HPDE6-E6E7 (cell line): Measurements from ENCODE around the gene TEX101.

Experiments
- DNase-seq: peaks from one replicate; pipeline ENCODE4 v3.0.0; 2011; ENCODE audit warnings: missing footprints; ENCODE audit errors: extremely low spot score

The TEX101 gene

DNA sequence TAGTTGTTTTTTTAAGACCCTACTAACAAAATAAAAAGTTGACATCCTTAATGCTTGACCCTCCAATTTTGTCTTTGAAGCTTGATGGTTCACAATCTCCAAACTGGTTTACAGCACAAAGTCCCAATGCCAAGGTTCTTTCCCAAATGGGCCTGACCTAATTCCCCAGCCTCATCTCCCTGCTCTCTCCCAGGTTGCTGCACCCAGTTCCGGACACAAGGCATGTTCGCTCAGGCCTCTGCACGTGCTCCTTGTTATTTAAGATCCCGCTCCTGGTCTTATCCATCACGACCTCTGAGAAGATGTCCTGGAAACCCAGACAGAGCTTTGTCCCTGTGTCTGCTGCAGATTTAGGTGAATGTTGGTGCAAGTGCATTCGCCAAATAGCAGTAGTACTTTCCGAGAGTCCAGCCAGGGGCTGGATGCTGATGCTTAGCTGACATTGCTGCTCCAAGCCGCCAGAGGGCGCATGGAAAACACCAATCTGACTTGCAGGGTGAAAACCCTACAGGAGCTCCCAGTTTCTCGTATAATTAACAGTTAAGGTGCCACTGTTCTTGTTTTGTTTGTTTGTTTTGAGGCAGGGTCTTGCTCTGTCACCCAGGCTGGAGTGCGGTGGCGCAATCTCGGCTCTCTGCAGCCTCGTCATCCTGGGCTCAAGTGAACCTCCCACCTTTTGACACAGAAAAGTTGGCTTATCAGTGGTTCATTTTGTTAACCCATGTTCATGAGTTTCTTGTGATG is 32.2 kb downstream of the TEX101 start:
- peak; percentile 84 for DNase-seq

DNA sequence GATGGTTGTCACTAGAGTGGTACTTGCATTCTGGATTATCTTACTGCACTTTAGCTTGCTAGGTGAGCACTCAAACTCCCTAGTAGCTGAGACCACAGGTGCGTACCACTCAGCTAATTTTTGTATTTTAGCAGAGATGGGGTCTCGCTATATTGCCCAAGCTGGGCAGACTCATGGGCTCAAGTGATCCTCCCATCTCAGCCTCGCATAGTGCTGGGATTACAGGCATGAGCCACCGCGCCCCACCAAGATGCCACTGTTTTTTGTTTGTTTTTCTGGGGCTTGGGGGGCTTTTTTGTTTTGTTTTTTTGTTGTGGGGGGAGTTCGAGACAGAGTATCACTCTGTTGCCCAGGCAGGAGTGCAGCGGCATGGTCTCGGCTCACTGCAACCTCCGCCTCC is 33.0 kb downstream of the TEX101 start:
- DNase-seq: no peak

DNA sequence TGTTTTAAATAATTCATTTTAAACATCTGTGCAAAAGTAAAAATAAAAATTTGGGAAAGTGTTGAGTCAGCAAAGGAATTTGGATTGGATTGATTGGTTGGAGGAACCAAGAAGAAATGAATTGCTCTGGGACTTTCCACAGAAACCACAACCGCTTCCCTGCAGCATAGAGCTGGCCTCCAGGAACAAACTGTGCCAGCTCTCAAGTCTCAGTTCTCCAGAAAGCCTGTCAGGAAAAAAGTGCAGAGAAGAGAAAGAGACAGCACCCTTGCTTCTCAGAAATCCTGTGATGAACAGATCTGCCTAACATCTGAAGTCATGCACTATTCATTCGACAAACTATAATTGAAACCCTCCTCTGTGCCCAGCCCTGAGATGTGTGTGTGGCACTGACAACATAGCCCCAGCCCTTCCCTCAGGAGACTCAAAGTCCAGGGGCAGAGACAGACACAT is 35.9 kb downstream of the TEX101 start:
- DNase-seq: no peak

DNA sequence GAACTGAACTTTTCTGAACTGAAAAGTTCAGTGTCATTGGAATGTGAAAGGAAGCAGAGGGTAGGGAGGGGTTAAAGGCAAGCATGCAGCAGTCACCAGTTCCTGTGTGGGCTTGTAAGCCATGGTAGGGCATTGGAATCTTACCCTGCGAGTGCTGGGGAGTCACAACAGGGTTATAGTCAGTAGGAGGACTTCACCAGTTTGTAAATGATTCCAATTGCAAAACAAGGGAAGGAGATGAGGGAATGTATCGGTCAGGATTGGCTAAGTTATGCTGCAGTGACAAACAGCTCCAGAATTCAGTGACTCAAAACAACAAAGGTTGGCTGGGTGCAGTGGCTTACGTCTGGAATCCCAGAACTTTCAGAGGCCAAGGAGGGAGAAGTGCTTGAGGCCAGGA is 37.9 kb downstream of the TEX101 start:
- DNase-seq: no peak

DNA sequence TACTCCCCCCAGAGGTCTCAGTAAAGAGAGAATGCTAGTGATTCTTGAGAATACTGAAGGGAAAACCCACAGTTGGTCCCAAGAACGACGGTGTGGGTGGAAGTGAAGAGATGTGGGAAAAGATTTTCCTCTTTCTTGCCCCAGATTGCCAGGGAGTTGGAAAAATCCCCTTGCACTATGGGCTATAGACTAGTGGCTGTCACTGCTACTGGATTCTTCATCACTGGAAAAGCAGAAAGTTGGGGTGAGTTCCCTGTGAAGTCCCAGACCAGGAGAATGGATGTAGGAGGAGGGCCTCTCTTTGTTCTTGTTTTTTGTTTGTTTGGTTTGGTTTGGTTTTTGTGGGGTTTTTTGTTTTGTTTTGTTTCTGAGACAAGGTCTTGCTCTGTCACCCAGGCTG is 39.3 kb downstream of the TEX101 start:
- DNase-seq: no peak

DNA sequence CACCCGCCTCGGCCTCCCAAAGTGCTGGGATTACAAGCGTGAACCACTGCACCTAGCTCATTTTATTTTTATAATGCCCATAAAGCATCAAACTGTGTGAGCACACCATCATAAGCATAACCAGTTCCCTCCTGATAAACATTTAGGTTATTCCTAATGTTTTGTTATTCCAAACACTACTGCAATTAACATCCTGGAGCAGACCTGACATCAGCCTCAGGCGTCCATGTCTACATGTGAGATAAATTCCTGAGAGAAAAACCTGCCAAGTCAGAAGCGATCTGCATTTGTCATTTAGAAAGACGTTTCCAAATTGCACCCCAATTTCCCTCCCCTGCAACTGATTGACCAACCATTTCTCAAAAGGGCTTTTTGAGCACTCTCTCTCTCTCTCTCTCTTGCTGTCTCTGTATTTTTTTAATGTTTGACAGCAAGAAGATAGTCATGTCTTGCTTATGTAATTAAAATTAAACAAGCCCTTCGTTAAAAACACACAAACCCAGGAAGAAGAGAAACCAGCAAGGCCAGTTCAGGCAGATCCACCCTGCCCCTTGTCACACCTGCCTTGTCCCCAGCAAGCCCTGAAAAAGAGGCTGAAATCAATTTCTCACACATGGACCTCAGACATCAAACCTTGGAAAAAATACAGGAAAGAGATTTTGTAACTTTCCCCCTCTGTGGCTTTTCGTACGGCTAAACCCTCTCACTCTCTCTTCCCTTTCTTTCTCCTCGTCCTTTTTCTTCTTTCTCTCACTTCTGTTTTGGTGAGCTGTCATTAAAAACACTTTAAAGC is 40.8 kb downstream of the TEX101 start:
- DNase-seq: no peak

DNA sequence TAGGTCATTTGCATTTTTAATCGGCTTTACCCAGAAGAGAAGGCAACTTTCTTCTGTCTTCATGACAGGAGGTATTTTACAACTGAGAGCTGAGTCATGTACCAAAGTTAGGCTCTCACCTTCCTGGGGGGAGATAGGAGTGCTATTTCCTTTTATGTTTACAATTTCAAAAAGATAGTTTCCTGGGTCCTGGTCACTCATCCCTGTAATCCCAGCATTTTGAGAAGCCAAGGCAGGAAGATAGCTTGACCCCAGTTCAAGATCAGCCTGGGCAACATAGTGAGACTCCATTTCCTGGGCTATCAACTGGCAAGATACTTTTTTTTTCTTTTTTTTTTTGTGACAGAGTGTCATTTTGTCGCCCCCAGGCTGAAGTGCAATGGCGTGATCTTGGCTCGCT is 43.1 kb downstream of the TEX101 start:
- no peak for DNase-seq

DNA sequence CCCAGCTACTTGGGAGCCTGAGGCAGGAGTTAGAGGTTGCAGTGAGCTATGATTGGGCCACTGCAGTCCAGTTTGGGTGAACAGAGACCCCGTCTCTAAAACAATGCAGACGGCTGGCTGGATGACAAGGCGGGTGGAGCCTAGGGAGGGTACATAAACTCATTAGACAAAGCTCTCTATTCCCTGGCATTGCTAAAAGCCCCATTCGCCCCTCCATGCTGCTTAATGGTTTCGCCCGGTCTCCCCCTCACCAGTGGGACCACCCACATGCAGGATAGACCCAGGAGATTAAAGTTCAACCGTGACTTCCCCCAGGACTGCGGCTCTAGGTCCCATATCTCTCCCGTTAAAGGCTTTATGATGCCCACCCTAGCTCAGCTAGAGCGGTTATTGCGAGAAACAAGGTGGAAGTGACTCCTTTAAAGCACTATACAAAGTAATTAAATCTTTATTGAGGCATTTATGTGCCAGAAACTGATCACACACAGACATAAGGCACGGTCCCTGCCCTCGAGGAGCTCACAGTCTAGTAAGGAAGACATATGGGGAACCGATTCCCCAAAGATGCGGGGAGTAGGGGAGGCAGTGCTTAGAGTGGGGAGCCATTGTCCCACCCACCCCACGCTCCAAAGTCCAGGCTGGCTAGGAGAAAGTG is 45.8 kb downstream of the TEX101 start:
- DNase-seq: no peak

DNA sequence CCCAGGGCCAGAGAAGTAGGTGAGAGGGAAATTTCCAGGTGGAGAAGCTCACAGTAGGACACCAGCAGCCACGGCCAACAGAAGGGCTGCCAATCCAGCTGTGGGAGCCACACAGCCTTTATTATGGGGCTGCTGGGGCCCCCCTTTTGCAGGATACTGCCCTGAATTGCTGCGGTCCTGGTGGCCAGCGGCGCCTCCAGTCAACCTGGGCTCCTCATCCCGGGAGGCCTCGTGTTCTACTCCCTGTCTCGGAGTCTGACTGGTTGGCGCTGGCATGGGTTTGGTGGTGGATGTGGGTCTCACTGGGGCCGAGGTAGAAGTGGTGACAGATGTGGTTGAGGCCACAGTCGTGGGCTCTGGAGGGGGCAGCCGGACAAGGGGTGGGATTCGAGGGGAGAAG is 46.6 kb downstream of the TEX101 start:
- no peak for DNase-seq

DNA sequence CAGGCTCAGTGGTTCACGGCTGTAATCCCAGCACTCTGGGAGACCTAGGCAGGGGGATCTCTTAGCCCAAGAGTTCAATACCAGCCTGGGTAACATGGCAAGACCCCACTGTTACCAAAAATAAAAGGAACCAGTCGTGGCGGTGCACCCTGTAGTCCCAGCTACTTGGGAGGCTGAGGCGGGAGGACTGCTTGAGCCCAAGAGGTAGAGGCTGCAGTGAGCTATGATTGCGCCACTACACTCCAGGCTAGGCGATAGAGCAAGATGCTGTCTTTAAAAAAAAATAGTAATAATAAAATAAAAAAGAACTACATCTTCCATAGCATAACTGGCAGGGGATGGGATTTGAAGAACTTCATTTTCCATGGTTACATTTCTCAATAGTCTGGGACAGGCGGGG is 47.7 kb downstream of the TEX101 start:
- DNase-seq: no peak

DNA sequence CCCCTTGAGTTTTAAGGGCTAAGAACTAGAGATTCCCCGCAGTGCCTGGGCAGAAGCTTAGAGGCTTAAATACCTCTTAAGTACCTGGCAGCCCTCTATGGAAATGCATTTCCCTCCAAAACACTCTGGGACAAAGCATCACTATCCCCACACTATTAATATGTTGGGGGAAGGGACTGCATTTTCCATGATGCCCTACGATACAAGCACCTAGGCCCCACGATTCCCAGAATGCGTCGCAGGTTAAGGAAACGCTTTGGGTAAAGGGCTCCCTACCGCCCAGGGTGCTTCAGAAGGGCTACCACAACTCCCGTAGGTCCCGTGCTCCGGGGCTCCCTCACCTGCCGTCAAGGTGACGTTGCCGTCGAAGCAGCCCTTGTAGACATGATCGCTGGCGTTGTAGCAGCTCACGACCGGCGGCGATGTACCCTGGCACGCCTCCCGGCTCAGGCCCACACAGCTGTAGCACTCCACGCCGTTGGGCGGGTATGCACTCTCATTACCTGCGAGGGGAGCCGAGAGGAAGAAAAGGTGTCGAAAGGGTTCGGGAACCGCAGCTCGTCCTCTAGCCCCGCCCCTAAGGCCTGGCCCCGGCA is 48.2 kb downstream of the TEX101 start:
- DNase-seq: no peak

DNA sequence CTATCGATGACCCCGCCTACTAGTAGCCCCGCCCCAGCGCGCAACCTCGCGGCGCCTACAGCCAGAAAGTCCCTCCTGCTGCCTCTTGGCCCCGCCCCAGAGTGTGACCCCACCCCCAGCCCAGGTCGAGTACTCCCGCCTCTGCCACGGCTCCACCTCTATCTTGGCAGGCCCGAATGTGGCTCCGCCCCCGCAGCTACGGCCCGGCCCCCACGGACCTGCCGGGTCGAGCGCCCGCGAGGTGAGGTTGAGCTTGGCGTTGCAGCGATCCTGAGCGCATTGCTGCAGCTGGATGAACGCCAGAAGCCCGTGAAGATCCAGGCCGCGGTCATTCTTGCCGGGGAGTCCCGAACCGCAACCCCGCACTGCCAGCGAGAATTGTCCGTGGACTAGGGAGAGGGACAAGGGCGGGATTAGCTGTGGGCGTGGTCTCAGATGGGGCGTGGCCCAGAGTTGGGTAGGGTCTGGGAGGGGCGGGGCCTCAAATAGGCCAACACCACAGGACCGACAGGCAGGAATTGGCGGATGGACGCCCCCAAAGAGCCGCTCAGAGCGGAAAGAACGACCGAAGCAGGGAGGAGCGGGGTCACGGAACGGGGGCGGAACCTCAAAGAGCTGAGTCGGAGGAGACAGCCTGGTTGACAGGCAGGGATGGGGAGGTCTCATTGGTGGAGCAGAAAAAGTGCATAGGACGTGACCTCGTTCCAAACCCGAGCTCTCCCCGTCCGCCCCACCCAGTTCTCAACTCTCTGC is 48.9 kb downstream of the TEX101 start:
- peak; percentile 90 for DNase-seq

DNA sequence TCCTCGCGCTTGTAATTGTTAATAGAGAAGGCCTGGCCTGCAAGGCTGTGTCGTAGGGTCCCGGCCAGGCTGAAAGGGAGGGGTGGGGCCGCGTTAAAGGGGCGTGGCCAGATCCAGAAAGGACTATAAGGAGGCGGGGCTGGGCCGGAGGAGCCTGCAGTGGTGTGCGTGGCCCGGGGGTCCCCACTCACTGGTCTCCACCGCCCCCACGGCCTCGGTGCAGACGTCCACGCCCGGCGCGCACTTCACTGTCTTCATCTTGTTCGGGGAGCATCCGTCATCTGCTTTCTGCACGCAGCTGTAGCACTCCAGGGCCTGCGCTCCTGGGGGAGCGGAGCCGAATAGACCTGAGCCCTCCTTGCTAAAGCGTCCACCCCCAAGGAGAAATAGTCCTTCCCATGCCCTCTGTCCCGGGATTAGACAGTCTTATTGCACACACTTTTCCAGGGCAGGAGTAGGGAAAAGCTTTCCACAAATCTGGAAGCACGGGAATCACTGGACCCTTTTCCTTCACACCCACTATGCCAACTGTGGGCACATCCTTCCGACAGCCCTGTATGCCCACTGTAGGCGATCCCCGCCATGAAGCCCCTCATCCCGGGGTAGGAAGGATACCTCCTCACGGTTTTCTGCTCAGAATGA is 49.6 kb downstream of the TEX101 start:
- DNase-seq: no peak

DNA sequence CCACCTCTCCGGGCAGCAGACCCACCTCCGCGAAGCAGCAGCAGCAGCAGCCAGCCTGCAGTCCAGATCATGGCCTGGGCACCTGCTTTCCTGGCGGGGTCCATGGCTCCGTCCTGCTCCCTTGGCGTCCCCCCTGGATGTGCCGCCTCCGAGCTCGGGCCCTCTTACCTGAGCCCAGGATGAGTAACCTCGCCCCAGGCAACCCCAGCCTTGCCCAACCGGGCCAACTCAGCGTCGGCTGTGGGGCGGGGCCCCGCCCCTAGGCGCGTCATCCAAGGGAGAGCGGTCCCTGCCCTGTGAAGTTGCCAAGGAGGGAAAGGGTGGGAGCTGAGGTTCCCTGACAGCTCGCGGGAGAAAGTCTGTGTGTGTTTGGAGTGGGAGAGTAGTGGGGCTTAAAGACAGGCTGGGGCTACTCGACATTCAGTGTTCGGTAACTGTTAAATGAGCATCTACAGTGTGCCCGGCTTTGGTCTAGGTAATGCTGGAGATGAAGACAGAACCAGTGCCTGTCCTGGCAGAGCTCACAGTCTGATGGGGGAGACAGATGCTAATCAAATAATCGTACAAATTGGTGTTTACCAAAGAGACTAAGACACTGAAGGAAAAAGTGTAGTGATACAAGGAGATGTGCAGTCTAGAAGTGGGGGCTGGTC is 50.9 kb downstream of the TEX101 start, which contains the start of gene LYPD3:
LYPD3 (minus strand) TSS at position 141 of the 653 bp plus-strand sequence; CDS start at position 104, 37 bp downstream.
- peak; percentile 96 for DNase-seq

DNA sequence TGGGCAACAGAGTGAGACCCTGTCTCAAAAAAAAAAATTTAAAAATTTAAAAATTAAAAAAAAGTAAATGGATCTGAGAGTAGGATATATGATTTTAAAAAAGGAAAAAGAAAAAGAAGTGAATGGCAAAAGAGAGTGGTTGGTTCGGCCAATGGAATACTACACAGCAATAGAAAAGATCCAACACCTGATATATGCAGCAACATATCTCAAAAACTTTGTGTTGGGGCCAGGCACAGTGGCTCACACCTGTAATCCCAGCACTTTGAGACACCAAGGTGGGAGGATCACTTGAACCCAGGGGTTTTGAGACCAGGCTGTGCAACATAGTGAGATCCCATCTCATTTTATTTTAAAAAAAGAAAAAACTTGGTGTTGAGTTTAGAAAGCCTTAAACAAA is 52.1 kb downstream of the TEX101 start:
- no peak for DNase-seq

DNA sequence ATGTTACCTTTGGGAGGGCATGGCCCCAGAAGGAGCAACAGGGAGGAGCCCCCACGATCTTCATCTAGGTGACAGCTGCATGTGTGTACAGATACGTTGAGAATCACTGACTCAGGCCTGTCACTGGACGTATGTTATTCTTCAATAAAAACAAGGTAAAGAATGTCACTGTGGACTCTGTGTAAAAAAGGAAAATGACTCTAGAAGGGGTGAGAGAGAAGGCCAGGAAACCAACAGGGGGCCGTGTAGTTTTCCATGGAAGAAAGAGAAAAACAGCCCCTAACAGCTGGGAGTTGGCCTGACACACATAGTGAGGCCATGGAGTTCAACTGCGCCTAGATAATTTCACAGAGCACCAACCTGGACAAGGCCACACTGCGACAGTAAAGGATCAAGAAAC is 52.6 kb downstream of the TEX101 start:
- no peak for DNase-seq

DNA sequence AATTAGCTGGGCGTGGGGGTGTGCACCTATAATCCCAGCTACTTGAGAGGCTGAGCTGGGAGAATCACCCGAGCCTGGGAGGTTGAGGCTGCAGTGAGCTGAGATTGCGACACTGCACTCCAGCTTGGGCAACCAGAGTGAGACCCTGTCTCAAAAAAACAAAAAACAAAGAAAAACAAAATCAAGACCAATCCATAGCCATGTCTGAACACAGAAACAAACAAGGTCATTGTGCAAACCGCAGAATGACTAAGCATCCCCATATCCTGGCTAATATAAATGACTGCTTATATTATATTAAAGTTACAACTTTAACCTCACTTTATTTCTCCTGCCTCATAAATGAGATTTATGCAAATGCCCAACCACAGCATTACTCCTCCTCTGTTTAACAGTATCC is 53.0 kb downstream of the TEX101 start:
- no peak for DNase-seq
